CD14-positive monocyte (primary cell): ENCODE results near the gene TSHZ2. TPM values are rescaled to one million over a fixed set of nuclear protein-coding genes. Genes with fewer than 3 reads are reported as not detected.

Source experiments
- DNase-seq, 3 donors: peaks; one replicate each; pipeline ENCODE4 v3.0.0-alpha.2; 2011 to 2022
- H2AFZ ChIP-seq: 2 replicates; pipeline ENCODE4 v1.6.0; 2012; ENCODE audit warnings: mild to moderate bottlenecking, low read depth, low read length, inconsistent platforms; ENCODE audit not compliant: insufficient read depth, poor library complexity, severe bottlenecking
- H3K27ac ChIP-seq, 2 donors: 1 replicate in 1 of 2; 2 replicates in 1 of 2; pipeline ENCODE4 v1.5.1; 2012 to 2013; ENCODE audit warnings: low read length in 2 of 2, control low read depth in 1 of 2, inconsistent platforms in 1 of 2, low read depth in 1 of 2, mild to moderate bottlenecking in 1 of 2
- H3K27me3 ChIP-seq, 2 donors: one replicate each; pipeline versions ENCODE4 v1.6.0 to v1.6.1; 2011 to 2013; ENCODE audit warnings: low read length in 2 of 2; ENCODE audit not compliant: control insufficient read depth in 2 of 2, insufficient read depth in 2 of 2
- H3K36me3 ChIP-seq, 2 donors: replicated peaks in 1 of 2; 1 replicate in 1 of 2; 2 replicates in 1 of 2; pipeline versions ENCODE4 v1.5.1 to v1.6.1; 2012 to 2013; ENCODE audit warnings: low read length in 2 of 2, control low read depth in 1 of 2, inconsistent platforms in 1 of 2, mild to moderate bottlenecking in 1 of 2; ENCODE audit not compliant: insufficient read depth in 2 of 2, control insufficient read depth in 1 of 2
- H3K4me1 ChIP-seq, 2 donors: 1 replicate in 1 of 2; 2 replicates in 1 of 2; pipeline versions ENCODE4 v1.5.1 to v1.6.1; 2012 to 2013; ENCODE audit warnings: low read length in 2 of 2, control low read depth in 1 of 2, inconsistent platforms in 1 of 2, mild to moderate bottlenecking in 1 of 2, moderate library complexity in 1 of 2; ENCODE audit not compliant: insufficient read depth in 2 of 2, control insufficient read depth in 1 of 2
- H3K4me2 ChIP-seq: replicated peaks from 2 replicates; pipeline ENCODE3; 2012; ENCODE audit warnings: low read length, moderate library complexity, mild to moderate bottlenecking; ENCODE audit not compliant: poor library complexity, severe bottlenecking; ENCODE audit errors: extremely low read depth
- H3K4me3 ChIP-seq, 3 experiments: fragments of 200-600 bp in 1 of 3; sonication (generic) in 1 of 3; replicated peaks in 1 of 3; 1 replicate in 2 of 3; 2 replicates in 1 of 3; pipeline ENCODE4 v1.5.1; 2011 to 2013; ENCODE audit warnings: low read length in 3 of 3, mild to moderate bottlenecking in 3 of 3, control low read depth in 2 of 3, low read depth in 2 of 3, inconsistent platforms in 1 of 3, moderate library complexity in 1 of 3
- H3K79me2 ChIP-seq: 2 replicates; pipeline ENCODE4 v1.6.0; 2012; ENCODE audit warnings: mild to moderate bottlenecking, control low read depth, inconsistent platforms, low read length, moderate library complexity; ENCODE audit not compliant: insufficient read depth
- H3K9ac ChIP-seq: 2 replicates; pipeline ENCODE4 v1.6.0; 2017; ENCODE audit warnings: low read length, mild to moderate bottlenecking; ENCODE audit not compliant: insufficient read depth, poor library complexity, severe bottlenecking
- H3K9me3 ChIP-seq, 2 donors: replicated peaks in 1 of 2; 1 replicate in 1 of 2; 2 replicates in 1 of 2; pipeline versions ENCODE4 v1.5.1 to v1.6.1; 2012 to 2013; ENCODE audit warnings: low read length in 2 of 2, control low read depth in 1 of 2; ENCODE audit not compliant: control insufficient read depth in 1 of 2, insufficient read depth in 1 of 2
- H4K20me1 ChIP-seq: 2 replicates; pipeline ENCODE4 v1.6.0; 2012; ENCODE audit warnings: mild to moderate bottlenecking, low read length, control low read depth, moderate library complexity; ENCODE audit not compliant: insufficient read depth
- H3K27ac Mint-ChIP-seq, 7 donors: one replicate each; pipeline ENCODE4 v1.8.0; 2020; ENCODE audit warnings: mild to moderate bottlenecking in 7 of 7, mixed read lengths in 7 of 7, moderate library complexity in 6 of 7, inconsistent platforms in 2 of 7
- H3K27me3 Mint-ChIP-seq, 3 donors: one replicate each; pipeline ENCODE4 v1.8.0; 2021 to 2022; ENCODE audit warnings: low read depth in 3 of 3, mild to moderate bottlenecking in 3 of 3, mixed read lengths in 3 of 3, moderate library complexity in 3 of 3, inconsistent platforms in 1 of 3
- H3K36me3 Mint-ChIP-seq, 2 donors: one replicate each; pipeline ENCODE4 v1.8.0; 2020; ENCODE audit warnings: mixed read lengths in 2 of 2, inconsistent platforms in 1 of 2, mild to moderate bottlenecking in 1 of 2
- H3K4me1 Mint-ChIP-seq: one replicate; pipeline ENCODE4 v1.8.0; 2020; ENCODE audit warnings: mild to moderate bottlenecking, mixed read lengths
- H3K4me3 Mint-ChIP-seq, 2 donors: one replicate each; pipeline ENCODE4 v1.8.0; 2020; ENCODE audit warnings: mild to moderate bottlenecking in 2 of 2, mixed read lengths in 2 of 2, moderate library complexity in 1 of 2
- H3K9me3 Mint-ChIP-seq, 7 donors: one replicate each; pipeline ENCODE4 v1.8.0; 2020 to 2022; ENCODE audit warnings: mixed read lengths in 7 of 7, mild to moderate bottlenecking in 6 of 7, moderate library complexity in 6 of 7, inconsistent platforms in 2 of 7
- WGBS: methylation state at CpG from one replicate; pipeline ENCODE4 v1.1.5; 2013; ENCODE audit warnings: missing lambda C conversion rate; ENCODE audit not compliant: insufficient coverage; 5-methylcytosine and 5-hydroxymethylcytosine counted together
- intact Hi-C, 2 donors: fragments of 100-400 bp; cut with micrococcal nuclease; formaldehyde crosslinking; loops; one replicate each; pipeline versions ENCODE4 v1.15.0 to v1.15.1; 2023
- polyA plus RNA-seq, 3 donors: library from polyadenylated mRNA; depleted of rRNA in 1 of 3; unstranded in 2 of 3; stranded (reverse) in 1 of 3; fragments of 300-500 nt in 2 of 3; fragments of >200 nt in 1 of 3; fragmentation: Illumina TruSeq in 2 of 3; gene quantifications; 1 replicate in 2 of 3; 2 replicates in 1 of 3; pipeline ENCODE4 v1.2.3, GENCODE V29; 2012 to 2021
- TF ChIP-seq, protein P1 (sequence below): fragments of 200-600 bp; IDR thresholded peaks from one replicate; pipeline ENCODE4 v1.8.0; 2022; ENCODE audit warnings: antibody characterized with exemption, mild to moderate bottlenecking

TSHZ2 gene
- polyA plus RNA-seq, 3 donors = not detected

- peaks cover 7 to 39% of the 10 kb centered on the region in 2 donors for H3K27me3 ChIP-seq
- Mint-ChIP-seq H3K27ac (no peak overlapping the region), H3K27me3 (peaks cover 32 to 47% (median 40%) of the 10 kb centered on the region in 3 donors), H3K4me1 (no peaks in the 10 kb centered on the region), H3K36me3 (no peaks in the 10 kb centered on the region), H3K4me3 (no peak overlapping the region), H3K9me3 (peaks cover 0 to 8% (median 4%) of the 10 kb centered on the region in 7 donors)
- TF ChIP-seq, protein P1, sequence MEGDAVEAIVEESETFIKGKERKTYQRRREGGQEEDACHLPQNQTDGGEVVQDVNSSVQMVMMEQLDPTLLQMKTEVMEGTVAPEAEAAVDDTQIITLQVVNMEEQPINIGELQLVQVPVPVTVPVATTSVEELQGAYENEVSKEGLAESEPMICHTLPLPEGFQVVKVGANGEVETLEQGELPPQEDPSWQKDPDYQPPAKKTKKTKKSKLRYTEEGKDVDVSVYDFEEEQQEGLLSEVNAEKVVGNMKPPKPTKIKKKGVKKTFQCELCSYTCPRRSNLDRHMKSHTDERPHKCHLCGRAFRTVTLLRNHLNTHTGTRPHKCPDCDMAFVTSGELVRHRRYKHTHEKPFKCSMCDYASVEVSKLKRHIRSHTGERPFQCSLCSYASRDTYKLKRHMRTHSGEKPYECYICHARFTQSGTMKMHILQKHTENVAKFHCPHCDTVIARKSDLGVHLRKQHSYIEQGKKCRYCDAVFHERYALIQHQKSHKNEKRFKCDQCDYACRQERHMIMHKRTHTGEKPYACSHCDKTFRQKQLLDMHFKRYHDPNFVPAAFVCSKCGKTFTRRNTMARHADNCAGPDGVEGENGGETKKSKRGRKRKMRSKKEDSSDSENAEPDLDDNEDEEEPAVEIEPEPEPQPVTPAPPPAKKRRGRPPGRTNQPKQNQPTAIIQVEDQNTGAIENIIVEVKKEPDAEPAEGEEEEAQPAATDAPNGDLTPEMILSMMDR = no peak
- H3K27ac ChIP-seq = no peak overlapping the region
- H3K9me3 ChIP-seq = peaks cover 0 to 5% of the 10 kb centered on the region in 2 donors
- intact Hi-C loops = no loop called here
- H3K4me3 ChIP-seq = no peak overlapping the region
- H3K79me2 ChIP-seq = no peaks in the 10 kb centered on the region
- DNase-seq = no peak
- H2AFZ ChIP-seq = no peak overlapping the region
- no peak overlapping the region for H3K9ac ChIP-seq
- WGBS = no CpG with 5 or more reads among the region's 3 CpGs
- H3K4me2 ChIP-seq = no peak overlapping the region
- no peaks in the 10 kb centered on the region for H3K4me1 ChIP-seq
- no peaks in the 10 kb centered on the region for H4K20me1 ChIP-seq
- no peaks in the 10 kb centered on the region for H3K36me3 ChIP-seq
These were observed 3.8 kb downstream of the TSHZ2 start for GRCh38 chr20:52975803-52976531.

GRCh38 chr20:52978851-52979250, 6.7 kb downstream of the TSHZ2 start:
- Mint-ChIP-seq H3K4me1 (no peaks in the 10 kb centered on the region), H3K36me3 (no peaks in the 10 kb centered on the region), H3K4me3 (no peak overlapping the region), H3K9me3 (peaks cover 0 to 3% (median 0%) of the 10 kb centered on the region in 7 donors), H3K27ac (no peak overlapping the region), H3K27me3 (peaks cover 8 to 20% (median 16%) of the 10 kb centered on the region in 3 donors)
- intact Hi-C loops = no loop called here
- TF ChIP-seq, protein P1 = no peak
- H3K9ac ChIP-seq = no peak overlapping the region
- H3K79me2 ChIP-seq = no peaks in the 10 kb centered on the region
- no peak overlapping the region for H3K4me2 ChIP-seq
- H3K27ac ChIP-seq = no peak overlapping the region
- WGBS = no CpG with 5 or more reads among the region's 2 CpGs
- no peaks in the 10 kb centered on the region for H3K9me3 ChIP-seq
- H3K36me3 ChIP-seq = no peaks in the 10 kb centered on the region
- no peaks in the 10 kb centered on the region for H4K20me1 ChIP-seq
- peaks cover 0 to 11% of the 10 kb centered on the region in 2 donors for H3K27me3 ChIP-seq
- H3K4me1 ChIP-seq = no peaks in the 10 kb centered on the region
- no peak overlapping the region for H2AFZ ChIP-seq
- no peak overlapping the region for H3K4me3 ChIP-seq
- DNase-seq = no peak
